Activated CD4-positive, CD25-positive, alpha-beta regulatory T cell treated with anti-CD3 and anti-CD28 coated beads, Interleukin-2, amount 50 U/mL, for 72 hours (primary cell): Measurements from ENCODE around the gene CRIP3.
"Not testable (repeated sequence)": the region's sequence is repeated elsewhere in the genome, so short reads cannot be mapped to it uniquely, and the experiment has no call there.

Experiments
- DNase-seq: peaks from one replicate; pipeline ENCODE4 v3.0.0; 2021

CRIP3 gene

DNA sequence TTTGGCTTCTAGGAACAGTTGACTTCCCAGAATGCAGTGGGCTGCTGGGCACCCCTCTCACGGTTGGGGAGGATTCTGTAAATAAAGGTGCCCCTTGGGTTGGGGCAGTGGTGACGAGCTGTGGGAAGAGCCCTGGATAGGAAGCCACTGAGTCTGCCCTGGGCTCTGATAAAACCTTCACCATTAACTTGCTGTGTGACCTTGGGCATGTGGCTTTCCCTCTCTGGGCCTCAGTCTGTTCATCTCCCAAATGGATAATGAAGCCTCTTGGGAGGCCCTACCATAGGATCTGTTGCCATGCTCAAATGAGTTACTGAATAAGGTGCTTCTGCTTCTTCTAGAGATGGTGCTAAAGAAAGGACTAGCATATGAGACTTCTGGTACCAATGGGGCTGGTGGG, 3.7 kb downstream of the CRIP3 start:
- DNase-seq, result no peak

DNA sequence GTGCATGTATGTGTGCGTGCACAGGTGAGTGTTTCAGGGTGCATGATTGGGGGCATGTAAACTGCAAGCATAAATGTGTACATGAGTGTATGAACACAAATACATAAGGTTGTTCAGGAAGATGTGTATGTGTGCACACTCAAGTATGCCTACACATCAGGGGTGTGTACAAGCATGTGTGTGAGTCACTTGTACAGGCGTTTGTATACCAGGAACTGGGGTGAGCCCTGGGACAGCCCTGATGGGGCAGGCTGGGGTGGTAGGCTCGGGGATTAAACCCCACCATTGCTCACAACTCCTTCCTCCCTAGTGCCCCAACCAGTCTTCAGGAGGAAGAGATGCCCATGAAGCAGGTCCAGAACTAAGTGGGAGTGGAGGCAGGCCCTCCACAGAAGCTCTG, 4.3 kb downstream of the CRIP3 start:
- DNase-seq, result no peak

DNA sequence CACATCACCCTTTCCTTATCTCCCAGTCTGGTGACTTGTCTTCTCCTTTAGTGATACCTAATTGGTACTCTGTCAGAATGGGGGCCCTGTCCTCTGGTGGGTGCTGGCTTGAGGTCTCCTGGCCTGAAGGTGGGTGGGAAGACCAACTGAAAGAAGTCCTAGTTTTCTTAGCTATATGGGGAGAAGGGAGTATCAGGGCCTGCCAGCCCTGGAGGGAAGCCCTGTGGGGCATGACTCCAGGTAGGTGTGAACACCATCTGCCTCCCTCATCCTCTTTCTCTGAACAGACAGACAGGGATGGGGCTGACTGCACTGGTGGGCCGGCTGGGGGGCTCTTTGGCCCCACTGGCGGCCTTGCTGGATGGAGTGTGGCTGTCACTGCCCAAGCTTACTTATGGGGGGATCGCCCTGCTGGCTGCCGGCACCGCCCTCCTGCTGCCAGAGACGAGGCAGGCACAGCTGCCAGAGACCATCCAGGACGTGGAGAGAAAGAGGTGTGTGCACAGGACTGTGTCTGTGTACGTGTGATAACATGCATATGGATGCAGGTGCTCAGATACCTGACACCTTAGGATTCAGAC, 4.8 kb downstream of the CRIP3 start:
- no peak for DNase-seq

DNA sequence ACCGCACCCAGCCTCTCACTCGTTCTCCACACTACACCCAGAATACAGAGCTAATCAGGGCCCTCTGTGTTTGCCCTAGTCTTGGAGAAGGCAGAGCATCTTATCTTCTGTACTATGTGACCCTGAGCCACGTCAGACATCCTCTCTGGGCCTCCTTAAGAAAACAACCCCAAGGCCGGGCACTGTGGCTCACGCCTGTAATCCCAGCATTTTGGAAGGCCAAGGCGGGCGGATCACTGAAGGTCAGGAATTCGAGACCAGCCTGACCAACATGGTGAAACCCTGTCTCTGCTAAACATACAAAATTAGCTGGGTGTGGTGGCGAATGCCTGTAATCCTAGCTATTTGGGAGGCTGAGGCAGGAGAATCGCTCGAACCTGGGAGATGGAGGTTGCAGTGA, 5.6 kb downstream of the CRIP3 start:
- not testable (repeated sequence) for DNase-seq

DNA sequence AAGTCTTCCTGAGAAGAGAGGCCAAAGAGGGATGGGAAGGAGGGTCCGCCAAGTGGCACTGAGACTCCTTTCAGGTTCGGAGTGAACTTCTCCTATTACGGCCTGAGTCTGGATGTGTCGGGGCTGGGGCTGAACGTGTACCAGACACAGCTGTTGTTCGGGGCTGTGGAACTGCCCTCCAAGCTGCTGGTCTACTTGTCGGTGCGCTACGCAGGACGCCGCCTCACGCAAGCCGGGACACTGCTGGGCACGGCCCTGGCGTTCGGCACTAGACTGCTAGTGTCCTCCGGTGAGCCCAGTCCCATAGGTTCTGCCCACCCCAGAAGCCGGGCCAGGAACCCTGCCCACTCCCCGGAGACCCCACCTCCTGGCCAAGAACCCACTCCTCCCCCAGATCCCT, 6.5 kb downstream of the CRIP3 start:
- no peak for DNase-seq

DNA sequence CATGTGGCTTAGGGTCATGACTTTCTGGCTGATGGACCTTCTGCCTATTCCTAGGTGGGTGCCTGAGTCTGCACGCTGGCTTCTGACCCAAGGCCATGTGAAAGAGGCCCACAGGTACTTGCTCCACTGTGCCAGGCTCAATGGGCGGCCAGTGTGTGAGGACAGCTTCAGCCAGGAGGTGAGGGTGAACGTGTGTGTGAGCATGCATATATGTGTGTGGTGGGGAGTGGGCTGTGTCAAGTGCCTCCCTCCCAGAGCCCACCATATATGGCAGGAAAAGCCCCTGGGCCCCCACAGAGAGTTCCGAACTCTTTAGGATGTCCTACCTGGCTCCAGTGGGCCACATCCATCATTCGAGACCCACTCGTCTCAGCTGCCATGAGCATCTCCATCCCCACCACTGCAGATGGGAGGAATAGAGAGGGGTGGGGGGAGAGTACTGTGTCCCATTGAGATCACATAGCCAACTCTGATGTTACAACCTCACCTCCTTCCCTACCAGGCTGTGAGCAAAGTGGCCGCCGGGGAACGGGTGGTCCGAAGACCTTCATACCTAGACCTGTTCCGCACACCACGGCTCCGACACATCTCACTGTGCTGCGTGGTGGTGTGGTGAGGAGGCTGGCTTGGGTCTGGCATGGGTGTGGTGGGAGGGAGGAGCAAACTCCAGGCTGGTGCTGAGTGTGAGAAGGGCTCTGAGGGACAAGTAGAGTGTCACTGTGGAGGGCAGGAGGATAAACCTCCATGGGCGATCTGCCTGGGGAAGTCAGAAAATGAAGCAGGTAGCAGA, 7.3 kb downstream of the CRIP3 start:
- DNase-seq, result no peak

DNA sequence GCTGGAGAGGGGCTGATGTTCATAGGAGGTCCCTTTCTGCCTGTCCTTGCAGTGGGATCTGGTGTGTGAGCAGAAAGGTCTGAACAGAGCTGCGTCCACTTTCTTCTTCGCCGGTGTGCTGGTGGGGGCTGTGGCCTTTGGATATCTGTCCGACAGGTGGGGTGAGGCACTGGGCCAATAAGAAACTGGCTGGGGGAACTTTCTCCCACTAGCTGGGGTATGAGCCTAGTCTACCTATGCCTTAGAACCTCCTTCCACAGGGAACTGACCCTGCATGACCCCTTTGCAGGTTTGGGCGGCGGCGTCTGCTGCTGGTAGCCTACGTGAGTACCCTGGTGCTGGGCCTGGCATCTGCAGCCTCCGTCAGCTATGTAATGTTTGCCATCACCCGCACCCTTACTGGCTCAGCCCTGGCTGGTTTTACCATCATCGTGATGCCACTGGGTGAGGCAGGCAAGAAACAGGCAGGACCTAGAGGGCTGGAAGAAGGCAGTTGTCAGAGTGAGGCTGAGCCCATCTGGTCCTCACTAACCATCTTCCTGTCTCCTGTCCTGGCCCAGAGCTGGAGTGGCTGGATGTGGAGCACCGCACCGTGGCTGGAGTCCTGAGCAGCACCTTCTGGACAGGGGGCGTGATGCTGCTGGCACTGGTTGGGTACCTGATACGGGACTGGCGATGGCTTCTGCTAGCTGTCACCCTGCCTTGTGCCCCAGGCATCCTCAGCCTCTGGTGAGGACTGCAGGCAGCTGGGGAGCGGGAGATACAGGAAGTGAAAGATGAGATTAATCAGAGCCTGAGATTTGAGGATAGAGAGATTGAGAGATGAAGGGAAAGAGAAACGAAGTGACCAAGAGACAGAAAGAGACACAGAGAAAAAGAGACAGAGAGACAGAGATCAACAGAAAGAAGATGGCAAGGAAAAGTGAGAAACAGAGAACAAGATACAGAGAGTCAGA, 9.0 kb downstream of the CRIP3 start:
- DNase-seq, result no peak

DNA sequence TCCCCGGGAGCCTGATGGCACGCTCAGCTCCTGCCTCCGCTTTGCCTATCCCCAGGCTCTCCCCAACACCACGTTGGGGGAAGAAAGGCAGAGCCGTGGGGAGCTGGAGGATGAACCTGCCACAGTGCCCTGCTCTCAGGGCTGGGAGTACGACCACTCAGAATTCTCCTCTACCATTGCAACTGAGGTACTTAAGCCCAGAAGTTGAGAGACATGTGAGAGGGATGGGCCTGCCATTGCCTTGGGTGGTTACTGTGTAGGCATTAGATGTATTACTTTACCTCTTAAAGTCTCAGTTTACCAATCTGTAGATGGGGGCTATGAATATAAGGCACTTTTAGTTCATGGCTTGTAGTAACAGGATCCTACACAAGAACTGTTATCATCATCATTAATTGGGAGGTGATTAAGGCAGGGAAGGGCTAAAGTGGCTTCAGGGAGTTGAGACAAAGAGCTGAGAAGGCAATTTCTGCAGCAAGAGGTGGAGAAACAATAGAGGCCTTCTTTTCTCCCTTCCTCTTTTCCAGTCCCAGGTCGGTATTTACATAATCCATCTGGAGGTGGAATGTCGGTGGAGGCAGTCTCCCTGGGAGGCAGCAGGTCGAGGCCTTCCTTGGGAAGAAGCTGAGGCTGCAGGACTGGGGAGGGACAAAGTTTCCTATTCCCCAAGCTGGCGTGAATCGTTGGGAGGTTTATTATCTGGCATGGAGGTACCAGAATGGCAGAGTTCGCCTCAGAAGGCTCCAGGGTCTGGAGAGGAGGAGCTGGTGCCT, 9.9 kb downstream of the CRIP3 start:
- no peak for DNase-seq

DNA sequence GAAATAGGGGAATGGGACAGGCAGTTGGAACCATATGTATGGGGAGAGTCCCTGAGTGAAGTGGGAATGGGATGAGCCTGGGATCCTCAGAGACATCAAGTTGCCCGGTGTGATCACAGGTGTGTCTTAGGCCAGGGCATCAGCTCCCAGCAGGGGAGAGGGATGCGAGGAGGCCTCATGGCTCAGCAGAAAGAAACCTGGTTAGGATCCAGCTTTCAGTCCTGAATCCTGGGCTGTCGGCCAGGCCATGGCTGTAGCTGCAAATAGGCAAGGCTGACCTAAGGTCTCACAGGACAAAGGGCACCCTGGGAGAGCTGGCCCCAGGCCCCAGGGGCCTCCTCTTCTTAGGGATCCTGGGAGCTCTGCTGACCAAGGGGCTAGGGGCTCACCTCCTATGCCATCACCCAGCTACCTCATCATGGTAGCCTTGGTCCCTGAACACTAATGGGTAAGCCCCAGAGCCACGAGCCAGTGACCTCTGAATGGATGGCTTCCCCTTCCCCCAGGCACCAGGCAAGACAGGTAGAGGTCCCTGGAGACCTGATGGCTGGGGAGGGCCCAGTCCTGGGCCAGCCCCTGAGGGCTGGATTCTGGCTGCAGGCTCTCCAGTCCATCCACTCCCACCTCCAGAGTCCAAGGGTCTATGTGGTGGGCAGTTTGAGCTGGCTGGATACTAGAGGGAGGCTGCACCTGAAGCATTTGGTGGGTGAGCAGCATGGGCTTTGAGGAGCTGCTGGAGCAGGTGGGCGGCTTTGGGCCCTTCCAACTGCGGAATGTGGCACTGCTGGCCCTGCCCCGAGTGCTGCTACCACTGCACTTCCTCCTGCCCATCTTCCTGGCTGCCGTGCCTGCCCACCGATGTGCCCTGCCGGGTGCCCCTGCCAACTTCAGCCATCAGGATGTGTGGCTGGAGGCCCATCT, 10.7 kb downstream of the CRIP3 start, which contains the start of gene SLC22A7:
Gene SLC22A7, plus strand, starts transcription at position 617 of the 921 bp plus-strand sequence. Its CDS starts 99 bp downstream, at position 716.
- no peak for DNase-seq

DNA sequence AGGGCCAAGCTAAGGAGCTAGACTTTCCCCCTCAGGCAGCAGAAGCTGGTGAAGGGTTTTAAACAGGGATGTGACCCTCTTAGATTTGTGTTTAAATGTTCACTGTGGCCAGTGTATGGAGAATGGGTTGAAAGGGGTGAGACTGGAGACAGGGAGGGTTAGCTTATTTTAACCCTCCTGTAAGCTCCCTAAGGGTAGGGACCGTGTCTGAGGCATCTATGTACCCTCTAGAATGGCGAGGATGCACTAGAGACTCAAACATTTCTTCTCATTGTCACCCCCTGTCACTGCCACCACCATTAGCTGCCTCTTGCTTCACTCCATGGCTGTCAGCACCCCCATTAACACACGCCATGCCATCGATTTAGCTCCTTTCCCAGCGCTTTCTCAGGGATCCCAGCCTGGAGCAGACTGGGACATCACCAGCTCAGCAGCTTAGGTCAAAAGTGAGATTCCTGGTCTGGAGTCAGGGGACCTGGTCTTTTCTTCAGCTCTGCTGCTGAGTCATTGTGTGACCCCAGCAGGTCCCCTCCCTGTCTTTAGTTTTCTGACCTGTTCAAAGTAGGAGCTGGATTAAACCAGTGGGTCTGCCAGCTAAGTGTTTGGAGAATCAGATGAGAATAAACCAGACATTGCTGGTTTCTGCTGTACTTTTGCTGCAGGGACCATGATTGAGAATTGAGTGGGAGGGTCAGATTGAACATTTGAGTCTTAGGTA, 11.7 kb downstream of the CRIP3 start:
- DNase-seq, result no peak

DNA sequence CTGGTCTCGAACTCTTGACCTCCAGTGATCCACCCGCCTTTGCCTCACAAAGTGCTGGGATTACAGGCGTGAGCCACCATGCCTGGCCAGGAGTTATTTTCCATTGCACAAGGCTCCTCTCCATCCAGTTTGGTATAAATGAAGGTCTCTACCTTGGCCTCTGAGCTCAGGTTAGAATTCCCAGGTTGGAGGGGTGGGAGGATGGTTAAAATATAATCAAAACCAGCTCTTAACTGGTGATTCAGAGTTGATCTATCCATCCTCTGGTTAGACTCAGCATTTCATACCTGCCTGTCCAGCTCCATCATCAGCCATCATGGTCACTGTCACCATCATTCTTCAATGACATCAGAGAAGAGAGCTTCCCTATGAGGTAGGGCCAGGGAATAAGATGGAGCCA, 13.2 kb downstream of the CRIP3 start:
- no peak for DNase-seq

DNA sequence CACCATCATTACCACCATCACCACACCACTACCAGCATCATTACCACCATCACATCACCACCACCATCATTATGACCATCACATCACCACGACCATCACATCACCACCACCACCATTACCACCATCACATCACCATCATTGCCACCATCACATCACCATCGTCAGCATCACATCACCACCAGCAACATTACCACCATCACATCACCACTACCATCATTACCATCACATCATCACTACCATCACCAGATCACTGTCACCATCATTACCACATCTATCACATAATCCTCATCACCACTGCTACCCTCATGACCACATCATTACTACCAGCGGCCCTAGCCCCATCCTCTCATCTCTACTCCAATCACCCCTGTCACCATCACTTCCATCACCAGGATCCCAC, 14.1 kb downstream of the CRIP3 start:
- DNase-seq, result no peak

DNA sequence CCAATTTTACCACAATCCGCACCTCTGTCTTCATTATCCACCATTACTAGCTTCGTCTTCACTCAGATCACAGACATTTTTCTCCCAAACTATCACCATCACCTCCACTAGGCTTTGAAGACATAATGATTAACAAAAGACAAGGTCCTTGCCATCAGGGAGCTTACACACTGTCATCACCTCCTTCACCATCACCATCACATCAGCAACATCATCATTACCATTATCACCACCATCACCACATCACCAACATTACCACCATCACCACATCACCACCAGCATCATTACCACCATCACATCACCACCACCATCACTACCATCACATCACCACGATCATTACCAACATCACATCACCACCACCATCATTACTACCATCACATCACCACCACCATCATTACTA, 14.9 kb downstream of the CRIP3 start:
- DNase-seq, result no peak

DNA sequence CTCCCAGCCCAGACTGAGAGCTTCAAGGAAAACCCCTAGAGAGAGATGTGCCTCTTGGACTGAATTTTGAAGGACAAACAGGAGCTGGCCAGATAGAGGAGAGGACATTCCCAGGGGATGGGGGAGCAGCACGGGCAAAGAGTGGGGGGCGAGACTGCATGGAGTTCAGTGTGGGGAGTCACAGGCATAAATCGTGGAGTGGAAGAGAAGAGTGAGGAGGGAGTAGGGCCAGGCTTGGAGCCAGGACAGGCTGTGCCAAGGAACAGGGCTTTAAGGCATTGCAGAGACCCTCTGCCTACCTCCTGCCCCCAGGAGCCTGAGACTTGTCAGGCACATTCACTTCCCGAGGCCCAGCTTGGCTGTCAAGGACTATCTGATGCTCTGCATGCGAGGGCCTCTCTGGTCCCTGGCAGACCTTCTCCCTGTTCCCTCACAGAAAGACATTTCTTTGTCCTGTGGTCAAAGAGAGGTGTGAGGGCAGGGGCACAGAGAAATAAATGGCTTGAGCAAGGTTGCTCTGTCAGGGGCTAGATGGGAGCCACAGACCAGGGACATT, 15.8 kb downstream of the CRIP3 start:
- DNase-seq, result no peak

DNA sequence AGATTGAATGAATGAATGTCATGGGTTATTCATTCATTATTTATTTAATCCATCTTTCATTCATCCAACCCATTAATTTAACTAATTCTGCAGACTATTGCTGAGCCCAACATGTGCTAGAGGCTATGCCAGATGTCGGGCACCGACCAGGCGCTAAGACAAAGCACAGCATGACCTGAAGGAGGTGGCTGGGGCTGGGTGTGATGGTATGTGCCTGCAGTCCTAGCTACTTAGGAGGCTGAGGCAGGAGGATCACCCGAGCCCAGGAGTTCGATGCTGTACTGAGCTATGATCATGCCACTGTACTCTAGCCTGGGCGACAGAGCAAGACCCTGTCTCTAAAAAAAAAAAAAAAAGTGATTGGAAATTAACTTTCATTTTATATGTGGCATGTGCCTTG, 16.3 kb downstream of the CRIP3 start:
- DNase-seq, result no peak

DNA sequence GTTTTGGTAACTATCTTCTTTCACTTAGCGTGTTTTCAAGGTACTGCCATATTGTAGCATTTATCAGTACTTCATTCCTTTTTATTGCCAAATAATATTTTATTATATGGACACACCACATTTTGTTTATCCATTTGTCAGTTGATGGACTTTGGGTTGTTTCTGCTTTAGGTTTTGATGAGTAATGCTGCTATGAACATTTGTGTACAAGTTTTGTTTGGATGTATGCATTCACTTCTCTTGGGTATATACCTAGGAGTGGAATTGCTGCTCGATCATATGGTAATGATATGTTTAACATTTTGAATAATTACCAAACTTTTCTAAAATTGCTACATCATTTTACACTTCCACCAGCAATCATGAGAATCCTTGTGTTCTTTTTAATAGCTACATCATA, 16.9 kb downstream of the CRIP3 start:
- no peak for DNase-seq

DNA sequence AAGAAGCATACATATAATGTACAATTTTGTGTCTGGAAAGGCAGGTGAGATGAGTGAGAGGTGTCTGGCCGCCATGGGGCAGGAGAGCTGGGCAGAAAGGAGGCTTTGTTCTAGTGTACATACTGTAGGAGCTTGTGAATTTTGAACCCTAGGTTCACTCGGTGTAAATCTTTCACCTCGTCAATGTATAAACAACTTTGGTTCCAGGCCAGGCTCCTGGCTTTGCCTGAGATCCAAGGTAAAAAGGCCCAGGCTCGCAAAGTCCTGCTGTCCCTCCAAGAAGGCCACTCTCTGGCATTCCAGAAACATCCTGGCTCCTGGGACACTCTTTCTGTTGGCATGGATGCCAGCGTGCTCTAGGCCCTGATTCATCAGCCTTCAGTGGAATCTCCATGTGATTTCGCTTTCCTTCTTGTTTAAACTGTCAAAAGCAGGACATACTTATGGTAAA, 17.7 kb downstream of the CRIP3 start:
- DNase-seq, result no peak

DNA sequence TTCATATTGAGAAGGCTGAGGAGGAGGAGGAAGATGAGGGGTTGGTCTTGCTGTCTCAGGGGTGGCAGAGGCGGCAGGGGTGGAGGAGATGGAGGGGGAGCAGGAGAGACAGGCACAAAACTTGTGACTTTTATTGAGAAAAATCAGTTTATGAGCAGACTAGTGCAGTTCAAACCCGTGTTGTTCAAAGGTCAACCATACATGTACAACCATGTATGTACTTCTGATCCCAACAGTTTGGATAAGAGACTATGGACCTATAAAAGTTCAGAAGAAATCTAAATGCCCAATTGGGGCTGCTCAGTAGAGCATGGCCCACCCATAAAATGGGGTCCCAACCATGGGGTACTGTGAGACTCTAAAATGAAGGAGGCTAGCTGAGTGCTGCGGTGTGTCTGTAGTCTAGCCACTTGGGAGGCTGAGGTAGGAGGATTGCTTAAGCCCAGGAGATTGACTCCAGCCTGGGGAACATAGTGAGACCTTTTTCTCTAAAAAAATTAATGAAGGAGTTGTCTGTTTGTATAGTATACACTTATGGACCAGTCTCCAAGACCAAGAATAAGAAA, 18.2 kb downstream of the CRIP3 start:
- DNase-seq, result no peak

DNA sequence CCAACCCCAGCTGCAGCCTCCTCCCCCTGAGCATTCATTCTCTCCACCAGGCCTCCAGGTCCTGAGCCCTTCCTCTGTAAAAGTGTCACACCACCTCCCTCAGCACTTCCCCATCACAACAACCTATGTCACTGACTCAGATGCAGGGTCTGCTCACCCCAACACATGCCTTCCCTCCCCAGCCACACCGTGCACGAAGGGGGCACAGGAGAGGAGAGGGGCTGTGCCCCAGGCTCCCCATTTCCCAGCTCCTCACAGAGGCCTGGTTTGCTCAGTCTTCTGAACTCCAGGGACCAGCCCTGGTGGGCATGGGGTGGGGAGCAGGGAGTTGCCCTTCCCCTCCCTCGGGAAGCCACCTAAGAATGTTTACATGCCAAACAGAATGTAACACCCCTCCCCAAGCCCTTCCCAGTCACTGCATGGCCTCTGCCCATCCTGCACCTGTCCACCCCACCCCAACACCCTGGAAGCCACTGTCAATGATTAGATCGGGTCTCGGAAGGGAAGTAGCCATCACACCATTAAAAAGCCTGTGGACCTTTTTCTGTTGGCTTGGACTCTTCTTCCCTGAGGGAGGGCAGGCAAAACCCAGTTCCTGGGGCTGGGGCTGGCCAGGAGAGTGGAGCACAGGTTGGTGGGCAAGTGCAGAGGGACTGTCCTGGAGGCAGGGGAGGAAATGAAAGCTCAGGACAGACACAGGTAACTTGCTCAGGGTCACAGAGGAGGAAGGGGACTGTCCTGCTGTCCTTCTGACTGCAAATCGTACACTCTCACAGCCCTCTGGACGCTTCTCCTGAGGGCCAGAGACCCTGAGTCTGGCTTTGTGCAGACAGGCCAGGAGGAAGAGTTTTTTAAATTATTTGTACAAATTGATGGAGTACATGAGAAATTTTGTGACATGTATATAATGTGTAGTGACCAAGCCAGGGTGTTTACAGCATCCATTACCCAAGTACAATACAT, 20.6 kb downstream of the CRIP3 start:
- no peak for DNase-seq
